Liver (tissue), 3 donors: ENCODE data around the gene PPM1N.

Source experiments
- CTCF ChIP-seq: fragments of 150-350 bp; IDR thresholded peaks from 2 replicates; pipeline ENCODE4 v1.5.1; 2017; ENCODE audit warnings: improper control_type of control experiment, low read depth, low read length; ENCODE audit not compliant: missing input control
- RXRA ChIP-seq, 2 donors: IDR thresholded peaks; 2 replicates each; pipeline ENCODE4 v1.6.1; 2017 to 2018; ENCODE audit warnings: antibody characterized with exemption in 2 of 2, mild to moderate bottlenecking in 1 of 2
- donor health status: healthy.
- donor health status: healthy.

DNA sequence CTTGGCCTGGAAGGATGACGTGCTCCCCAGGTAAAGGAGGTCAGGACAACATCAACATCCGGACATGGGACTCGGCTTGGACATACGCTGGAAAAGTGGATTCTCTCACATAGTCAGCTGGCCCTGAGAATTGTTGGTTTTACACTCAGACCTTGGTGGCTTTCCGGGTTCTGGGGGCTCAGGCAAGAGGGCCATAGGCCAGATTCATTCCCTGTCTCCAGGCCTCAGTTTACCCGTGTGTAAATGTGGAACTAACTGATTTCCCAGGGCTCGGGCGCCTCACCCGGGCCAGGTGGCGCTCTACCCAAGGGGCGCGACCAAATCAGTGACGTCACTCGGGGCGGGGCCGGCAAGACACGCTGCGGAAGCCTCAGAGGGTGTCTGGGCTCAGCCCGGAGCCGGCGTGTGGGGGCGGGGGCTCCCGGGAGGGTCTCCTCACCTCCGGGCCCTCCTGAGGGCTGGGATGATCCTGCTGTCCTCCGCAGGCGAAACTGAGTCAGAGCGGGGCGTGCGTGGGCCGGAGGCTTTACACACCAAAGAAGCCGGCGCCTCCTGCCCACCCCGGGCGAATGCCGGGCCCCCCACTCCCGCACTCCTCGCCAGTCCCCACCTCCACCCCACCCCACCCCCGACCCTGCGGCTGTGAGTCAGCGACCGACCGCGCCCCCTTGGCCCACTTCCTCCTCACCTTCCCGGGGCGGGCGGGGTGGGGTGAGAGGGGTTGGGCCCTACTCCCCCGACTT lies 8.2 kb downstream of the PPM1N start:
- TF ChIP-seq CTCF = no peak
- TF ChIP-seq RXRA (IDR thresholded peaks at IDR 0.05) = peak; percentile 45 to 55
